ENCODE results near the gene ALKBH8. TPM values are rescaled to one million over a fixed set of nuclear protein-coding genes. Genes with fewer than 3 reads are reported as not detected.

ALKBH8 gene
- total and polyA plus RNA-seq, 2 of the 4 experiments (the other 2 are of a cell fraction), result 3.0 to 6.6 TPM

GRCh38 chr11:107563702-107564101 is 1.8 kb downstream of the ALKBH8 start:
- CTCF ChIA-PET, result interaction anchor here (0.5 to 1.1 kb wide), 4 partner anchors 23 to 210 kb away, joined by 3 to 13 read pairs (median 6); no protein-coding TSS in a partner anchor
- Histone ChIP-seq H3K4ac (ENCODE audit: low read depth, low read length) (0 out of 2 replicates have a peak overlapping the region, but pooled peaks have one; percentile 19), H3K4me3 (ENCODE audit: insufficient read depth, low read depth, low read length) (no peak overlapping the region), H3K79me1 (ENCODE audit: low read depth in 1 of 2, low read length in 2 of 2) (peaks cover 5 to 16% of the 10 kb centered on the region in 2 experiments; a peak in 2 of 4 replicates), H3K27ac (ENCODE audit: insufficient read depth, low read length) (no peak overlapping the region), H3K18ac (ENCODE audit: low read depth, low read length) (no peak overlapping the region), H3K36me3 (ENCODE audit: control insufficient read depth, insufficient read depth, low read length) (no peaks in the 10 kb centered on the region), H2AK5ac (ENCODE audit: low read depth, low read length) (no peak overlapping the region), H3K56ac (ENCODE audit: extremely low read depth, insufficient read depth, low read length) (no peak overlapping the region), H4K20me1 (ENCODE audit: insufficient read depth, low read length) (no peaks in the 10 kb centered on the region), H2BK20ac (ENCODE audit: low read depth, low read length) (no peak overlapping the region), H2AK9ac (replicated peaks; ENCODE audit: low read depth, low read length, poor library complexity) (peak overlapping the region; percentile 30), H4K5ac (ENCODE audit: low read depth, low read length) (0 out of 2 replicates have a peak overlapping the region, but pooled peaks have one; percentile 54), H2BK5ac (ENCODE audit: low read depth, low read length, poor library complexity, severe bottlenecking) (no peak overlapping the region), H3K9ac (ENCODE audit: low read depth, low read length) (no peak overlapping the region), H4K8ac (ENCODE audit: low read depth in 2 of 2, low read length in 2 of 2) (no peak overlapping the region), H2BK120ac (ENCODE audit: low read depth, low read length) (no peak overlapping the region), H3K27me3 (ENCODE audit: control insufficient read depth, insufficient read depth, low read length) (no peaks in the 10 kb centered on the region), H3K4me1 (ENCODE audit: control insufficient read depth, insufficient read depth, low read length) (peaks cover 7% of the 10 kb centered on the region), H3K14ac (replicated peaks; ENCODE audit: low read depth, low read length) (no peak overlapping the region), H4K91ac (ENCODE audit: insufficient read depth, low read depth, low read length) (no peak overlapping the region; the same call in 1 of the 2 replicates), H2AFZ (replicated peaks; ENCODE audit: low read length, poor library complexity) (peak overlapping the region; percentile 78), H3K9me1 (ENCODE audit: insufficient read depth, low read length) (peaks cover 6% of the 10 kb centered on the region), H3K23ac (ENCODE audit: low read depth, low read length) (no peak overlapping the region), H3K9me3 (ENCODE audit: control insufficient read depth, insufficient read depth, low read length) (no peaks in the 10 kb centered on the region), H3K4me2 (ENCODE audit: low read depth, low read length) (peak overlapping the region; percentile 67), H2BK15ac (ENCODE audit: low read depth, low read length) (no peak overlapping the region)
- dilution Hi-C loops (cut with HindIII; ENCODE audit: low sequenced_read_pairs, unreplicated experiment), result no loop called here
- ATAC-seq (ENCODE audit: low read depth) (peak; percentile 15; the same call in 1 of the 2 replicates), DNase-seq (peak; percentile 66)
- TF ChIP-seq POLR2A (IDR thresholded peaks at IDR 0.05; ENCODE audit: low read depth, low read length) (no peak), NFE2L2 (IDR thresholded peaks at IDR 0.05; ENCODE audit: low read depth, low read length) (no peak), BHLHE40 (IDR thresholded peaks at IDR 0.05; ENCODE audit: low read depth, low read length) (peak; percentile 80), CHD1 (IDR thresholded peaks at IDR 0.05; ENCODE audit: low read depth, low read length) (no peak), FOS (IDR thresholded peaks at IDR 0.05; ENCODE audit: low read depth, low read length) (no peak), RFX5 (IDR thresholded peaks at IDR 0.05; ENCODE audit: low read depth, low read length) (no peak), RAD21 (IDR thresholded peaks at IDR 0.05; ENCODE audit: low read length) (peak; percentile 69), SMC3 (IDR thresholded peaks at IDR 0.05; ENCODE audit: low read depth, low read length) (peak; percentile 46), CTCF (conservative IDR thresholded peaks at IDR 0.05; ENCODE audit: low read depth, low read length) (peak; percentile 77), MAZ (IDR thresholded peaks at IDR 0.05; ENCODE audit: borderline replicate concordance, low read depth, low read length) (no peak), CEBPB (IDR thresholded peaks at IDR 0.05; ENCODE audit: low read depth, low read length) (peak; percentile 62; the same call in 1 of the 2 replicates), MXI1 (IDR thresholded peaks at IDR 0.05; ENCODE audit: borderline replicate concordance, low read depth, low read length) (no peak), MAFK (IDR thresholded peaks at IDR 0.05; ENCODE audit: low read depth, low read length) (no peak), USF2 (IDR thresholded peaks at IDR 0.05; ENCODE audit: low read depth, low read length) (no peak), RCOR1 (IDR thresholded peaks at IDR 0.05; ENCODE audit: insufficient replicate concordance, low read length) (no peak)
- TF ChIP-seq, protein P1, sequence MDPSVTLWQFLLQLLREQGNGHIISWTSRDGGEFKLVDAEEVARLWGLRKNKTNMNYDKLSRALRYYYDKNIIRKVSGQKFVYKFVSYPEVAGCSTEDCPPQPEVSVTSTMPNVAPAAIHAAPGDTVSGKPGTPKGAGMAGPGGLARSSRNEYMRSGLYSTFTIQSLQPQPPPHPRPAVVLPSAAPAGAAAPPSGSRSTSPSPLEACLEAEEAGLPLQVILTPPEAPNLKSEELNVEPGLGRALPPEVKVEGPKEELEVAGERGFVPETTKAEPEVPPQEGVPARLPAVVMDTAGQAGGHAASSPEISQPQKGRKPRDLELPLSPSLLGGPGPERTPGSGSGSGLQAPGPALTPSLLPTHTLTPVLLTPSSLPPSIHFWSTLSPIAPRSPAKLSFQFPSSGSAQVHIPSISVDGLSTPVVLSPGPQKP (IDR thresholded peaks at IDR 0.05; ENCODE audit: borderline replicate concordance, low read depth, low read length), result no peak
- in situ Hi-C loops (cut with MboI; ENCODE audit: low sequenced_read_pairs), result no loop called here
- WGBS, 2 experiments (ENCODE audit: extremely low coverage in 2 of 2, insufficient read length in 1 of 2), result no CpG with 5 or more reads among the region's 2 CpGs
- POLR2A ChIA-PET (ENCODE audit: unreplicated experiment), result interaction anchor here (1.0 kb wide), 1 partner anchor 42 kb away, joined by 4 read pairs; no protein-coding TSS in a partner anchor
- BruUV-seq (replicated peaks), result no TSS peak
- intact Hi-C loops (cut with micrococcal nuclease), result loop anchor here (1.0 to 10.0 kb wide), 3 partner anchors 126 to 1091 kb away; no protein-coding TSS in a partner anchor
